ENCODE results near the gene EEFSEC. TPM values are rescaled to one million over a fixed set of nuclear protein-coding genes. Genes with fewer than 3 reads are reported as not detected.

The EEFSEC gene
- polyA plus RNA-seq, 1 donor (not counting 4 experiments of a cell fraction or from before 2014, with no cell fraction given), result 8.7 TPM

DNA sequence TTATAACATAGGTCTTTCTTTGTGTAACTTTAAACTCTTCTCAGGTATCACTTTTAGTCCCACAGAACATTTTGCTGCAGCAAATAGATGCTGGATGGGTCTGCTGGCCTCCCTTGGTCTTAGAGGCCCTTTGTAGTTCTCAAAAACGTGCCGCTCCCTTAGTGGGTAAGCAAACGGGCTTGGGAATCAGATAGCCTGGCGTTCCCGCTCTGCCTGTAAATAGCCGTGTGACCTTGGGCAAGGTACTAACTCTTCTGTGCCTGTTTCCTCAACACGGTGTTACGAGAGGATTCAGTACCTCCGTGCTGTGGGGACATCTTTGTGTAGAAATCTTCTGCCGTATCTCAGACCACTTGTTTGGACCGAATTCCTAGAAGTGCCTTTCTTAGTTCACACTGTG, 249.0 kb downstream of the EEFSEC start:
- no peak overlapping the region for H2AFZ ChIP-seq (ENCODE audit: control insufficient read depth, low read length)
- no peak for FAIRE-seq
- H3K4me3 ChIP-seq (ENCODE audit: control insufficient read depth in 2 of 3, extremely low read depth in 1 of 3, insufficient read depth in 2 of 3, low read depth in 1 of 3, low read length in 3 of 3), result no peak overlapping the region
- H4K20me1 ChIP-seq (ENCODE audit: control insufficient read depth, extremely low read depth, insufficient read depth, low read length), result no peaks in the 10 kb centered on the region
- no peak overlapping the region for H3K27ac ChIP-seq (ENCODE audit: control insufficient read depth, insufficient read depth, low read length)
- no peaks in the 10 kb centered on the region for H3K9me1 ChIP-seq (ENCODE audit: control insufficient read depth, extremely low read depth, insufficient read depth, low read length)
- H3K4me2 ChIP-seq (ENCODE audit: control insufficient read depth, extremely low read depth, insufficient read depth, low read depth, low read length), result no peak overlapping the region
- no peak for DNase-seq (ENCODE audit: low read depth, low spot score)
- no peaks in the 10 kb centered on the region for H3K79me2 ChIP-seq (ENCODE audit: control insufficient read depth, insufficient read depth, low read length)
- H3K4me1 ChIP-seq (ENCODE audit: control insufficient read depth, extremely low read depth, insufficient read depth, low read length), result no peaks in the 10 kb centered on the region
- no peaks in the 10 kb centered on the region for H3K9me3 ChIP-seq (ENCODE audit: control insufficient read depth, low read depth, low read length)
- TF ChIP-seq, protein P1, sequence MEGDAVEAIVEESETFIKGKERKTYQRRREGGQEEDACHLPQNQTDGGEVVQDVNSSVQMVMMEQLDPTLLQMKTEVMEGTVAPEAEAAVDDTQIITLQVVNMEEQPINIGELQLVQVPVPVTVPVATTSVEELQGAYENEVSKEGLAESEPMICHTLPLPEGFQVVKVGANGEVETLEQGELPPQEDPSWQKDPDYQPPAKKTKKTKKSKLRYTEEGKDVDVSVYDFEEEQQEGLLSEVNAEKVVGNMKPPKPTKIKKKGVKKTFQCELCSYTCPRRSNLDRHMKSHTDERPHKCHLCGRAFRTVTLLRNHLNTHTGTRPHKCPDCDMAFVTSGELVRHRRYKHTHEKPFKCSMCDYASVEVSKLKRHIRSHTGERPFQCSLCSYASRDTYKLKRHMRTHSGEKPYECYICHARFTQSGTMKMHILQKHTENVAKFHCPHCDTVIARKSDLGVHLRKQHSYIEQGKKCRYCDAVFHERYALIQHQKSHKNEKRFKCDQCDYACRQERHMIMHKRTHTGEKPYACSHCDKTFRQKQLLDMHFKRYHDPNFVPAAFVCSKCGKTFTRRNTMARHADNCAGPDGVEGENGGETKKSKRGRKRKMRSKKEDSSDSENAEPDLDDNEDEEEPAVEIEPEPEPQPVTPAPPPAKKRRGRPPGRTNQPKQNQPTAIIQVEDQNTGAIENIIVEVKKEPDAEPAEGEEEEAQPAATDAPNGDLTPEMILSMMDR (optimal IDR thresholded peaks at IDR 0.05 in 1 of 3, IDR thresholded peaks at IDR 0.05 in 1 of 3, conservative IDR thresholded peaks at IDR 0.05 in 1 of 3; ENCODE audit: extremely low read depth in 1 of 3, insufficient read depth in 2 of 3, low read length in 3 of 3), result no peak
- no peak for TF ChIP-seq EZH2 (IDR thresholded peaks at IDR 0.05; ENCODE audit: low read length)
- H3K36me3 ChIP-seq (ENCODE audit: control insufficient read depth in 2 of 2, extremely low read depth in 1 of 2, insufficient read depth in 2 of 2, low read length in 2 of 2), result no peaks in the 10 kb centered on the region
- dilution Hi-C loops (cut with MboI; ENCODE audit: extremely low pct_ligation_motif_present, low sequenced_read_pairs), result no loop called here
- H3K9ac ChIP-seq (ENCODE audit: control insufficient read depth, extremely low read depth, insufficient read depth, low read length), result no peak overlapping the region
- H3K27me3 ChIP-seq (ENCODE audit: control insufficient read depth, extremely low read depth, insufficient read depth, low read length), result no peaks in the 10 kb centered on the region

- dilution Hi-C loops (cut with MboI; ENCODE audit: extremely low pct_ligation_motif_present, low sequenced_read_pairs), result no loop called here
- Histone ChIP-seq H3K9ac (ENCODE audit: control insufficient read depth, extremely low read depth, insufficient read depth, low read length) (no peak overlapping the region), H4K20me1 (ENCODE audit: control insufficient read depth, extremely low read depth, insufficient read depth, low read length) (no peaks in the 10 kb centered on the region), H3K9me3 (ENCODE audit: control insufficient read depth, low read depth, low read length) (no peaks in the 10 kb centered on the region), H3K79me2 (ENCODE audit: control insufficient read depth, insufficient read depth, low read length) (no peaks in the 10 kb centered on the region), H3K4me1 (ENCODE audit: control insufficient read depth, extremely low read depth, insufficient read depth, low read length) (no peaks in the 10 kb centered on the region), H3K9me1 (ENCODE audit: control insufficient read depth, extremely low read depth, insufficient read depth, low read length) (no peaks in the 10 kb centered on the region), H3K27ac (ENCODE audit: control insufficient read depth, insufficient read depth, low read length) (no peak overlapping the region), H3K27me3 (ENCODE audit: control insufficient read depth, extremely low read depth, insufficient read depth, low read length) (no peaks in the 10 kb centered on the region), H3K36me3 (ENCODE audit: control insufficient read depth in 2 of 2, extremely low read depth in 1 of 2, insufficient read depth in 2 of 2, low read length in 2 of 2) (no peaks in the 10 kb centered on the region), H3K4me3 (ENCODE audit: control insufficient read depth in 2 of 3, extremely low read depth in 1 of 3, insufficient read depth in 2 of 3, low read depth in 1 of 3, low read length in 3 of 3) (no peak overlapping the region), H2AFZ (ENCODE audit: control insufficient read depth, low read length) (no peak overlapping the region), H3K4me2 (ENCODE audit: control insufficient read depth, extremely low read depth, insufficient read depth, low read depth, low read length) (no peak overlapping the region)
- DNase-seq (ENCODE audit: low read depth, low spot score) (no peak), FAIRE-seq (no peak)
- no peak for TF ChIP-seq EZH2 (IDR thresholded peaks at IDR 0.05; ENCODE audit: low read length)
- TF ChIP-seq, protein P1 (optimal IDR thresholded peaks at IDR 0.05 in 1 of 3, IDR thresholded peaks at IDR 0.05 in 1 of 3, conservative IDR thresholded peaks at IDR 0.05 in 1 of 3; ENCODE audit: extremely low read depth in 1 of 3, insufficient read depth in 2 of 3, low read length in 3 of 3), result no peak
These were observed 249.7 kb downstream of the EEFSEC start for GRCh38 chr3:128402998-128403397.
